HL-60 (cell line): ENCODE results near the gene LMO2.

Source experiments
- GABPA ChIP-seq: IDR thresholded peaks from 2 replicates; pipeline ENCODE4 v1.6.1; 2012; ENCODE audit warnings: low read depth
- POLR2AphosphoS5 ChIP-seq: IDR thresholded peaks from 2 replicates; pipeline ENCODE4 v1.6.1; 2012; ENCODE audit warnings: low read depth
- SPI1 ChIP-seq: IDR thresholded peaks from 2 replicates; pipeline ENCODE4 v1.6.1; 2012; ENCODE audit warnings: low read depth, mild to moderate bottlenecking, borderline replicate concordance
- TF ChIP-seq, protein P1 (sequence below): IDR thresholded peaks from one replicate; pipeline ENCODE4 v1.5.1; 2011; ENCODE audit warnings: low read length, control low read depth, inconsistent platforms; ENCODE audit not compliant: insufficient read depth
- TF ChIP-seq, protein P2 (sequence below): IDR thresholded peaks from 2 replicates; pipeline ENCODE4 v1.6.1; 2012; ENCODE audit warnings: low read depth; ENCODE audit not compliant: insufficient replicate concordance

DNA sequence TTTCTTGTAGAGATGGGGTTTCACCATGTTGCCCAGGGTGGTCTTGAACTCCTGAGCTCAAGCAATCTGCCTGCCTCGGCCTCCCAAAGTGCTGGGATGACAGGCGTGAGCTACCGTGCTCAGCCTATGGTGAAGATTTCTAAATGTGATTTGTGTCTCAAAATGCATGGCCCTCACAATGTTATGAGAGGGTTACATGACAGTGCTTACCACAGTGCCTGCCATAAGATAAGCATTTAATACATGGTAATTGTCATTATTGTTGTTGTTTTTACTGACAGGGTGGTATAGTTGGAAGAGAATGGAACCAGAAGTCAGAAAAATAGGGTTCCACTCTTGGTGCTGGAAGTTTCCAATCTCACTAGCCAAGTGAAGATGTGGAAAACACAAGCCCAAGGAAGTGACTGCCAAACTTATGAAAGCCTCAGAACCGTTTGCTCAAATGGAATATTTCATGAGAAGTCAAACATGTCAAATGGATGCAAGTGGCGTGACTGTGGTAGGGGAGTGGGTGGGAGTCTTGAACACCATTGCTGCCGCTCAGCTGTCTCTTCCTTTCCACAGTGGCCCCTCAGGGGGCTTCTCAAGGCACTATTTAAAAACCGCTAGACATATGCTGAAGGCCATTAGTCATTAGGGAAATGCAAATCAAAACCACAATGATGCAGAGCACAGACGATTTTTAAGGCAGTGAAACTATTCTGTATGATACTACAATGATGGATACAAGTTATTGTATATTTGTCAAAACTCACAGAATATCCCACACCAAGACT is 29.1 kb upstream of the LMO2 start:
- TF ChIP-seq, protein P1, sequence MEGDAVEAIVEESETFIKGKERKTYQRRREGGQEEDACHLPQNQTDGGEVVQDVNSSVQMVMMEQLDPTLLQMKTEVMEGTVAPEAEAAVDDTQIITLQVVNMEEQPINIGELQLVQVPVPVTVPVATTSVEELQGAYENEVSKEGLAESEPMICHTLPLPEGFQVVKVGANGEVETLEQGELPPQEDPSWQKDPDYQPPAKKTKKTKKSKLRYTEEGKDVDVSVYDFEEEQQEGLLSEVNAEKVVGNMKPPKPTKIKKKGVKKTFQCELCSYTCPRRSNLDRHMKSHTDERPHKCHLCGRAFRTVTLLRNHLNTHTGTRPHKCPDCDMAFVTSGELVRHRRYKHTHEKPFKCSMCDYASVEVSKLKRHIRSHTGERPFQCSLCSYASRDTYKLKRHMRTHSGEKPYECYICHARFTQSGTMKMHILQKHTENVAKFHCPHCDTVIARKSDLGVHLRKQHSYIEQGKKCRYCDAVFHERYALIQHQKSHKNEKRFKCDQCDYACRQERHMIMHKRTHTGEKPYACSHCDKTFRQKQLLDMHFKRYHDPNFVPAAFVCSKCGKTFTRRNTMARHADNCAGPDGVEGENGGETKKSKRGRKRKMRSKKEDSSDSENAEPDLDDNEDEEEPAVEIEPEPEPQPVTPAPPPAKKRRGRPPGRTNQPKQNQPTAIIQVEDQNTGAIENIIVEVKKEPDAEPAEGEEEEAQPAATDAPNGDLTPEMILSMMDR: no peak
- TF ChIP-seq POLR2AphosphoS5 (no peak), GABPA (no peak), SPI1 (no peak)
- TF ChIP-seq, protein P2, sequence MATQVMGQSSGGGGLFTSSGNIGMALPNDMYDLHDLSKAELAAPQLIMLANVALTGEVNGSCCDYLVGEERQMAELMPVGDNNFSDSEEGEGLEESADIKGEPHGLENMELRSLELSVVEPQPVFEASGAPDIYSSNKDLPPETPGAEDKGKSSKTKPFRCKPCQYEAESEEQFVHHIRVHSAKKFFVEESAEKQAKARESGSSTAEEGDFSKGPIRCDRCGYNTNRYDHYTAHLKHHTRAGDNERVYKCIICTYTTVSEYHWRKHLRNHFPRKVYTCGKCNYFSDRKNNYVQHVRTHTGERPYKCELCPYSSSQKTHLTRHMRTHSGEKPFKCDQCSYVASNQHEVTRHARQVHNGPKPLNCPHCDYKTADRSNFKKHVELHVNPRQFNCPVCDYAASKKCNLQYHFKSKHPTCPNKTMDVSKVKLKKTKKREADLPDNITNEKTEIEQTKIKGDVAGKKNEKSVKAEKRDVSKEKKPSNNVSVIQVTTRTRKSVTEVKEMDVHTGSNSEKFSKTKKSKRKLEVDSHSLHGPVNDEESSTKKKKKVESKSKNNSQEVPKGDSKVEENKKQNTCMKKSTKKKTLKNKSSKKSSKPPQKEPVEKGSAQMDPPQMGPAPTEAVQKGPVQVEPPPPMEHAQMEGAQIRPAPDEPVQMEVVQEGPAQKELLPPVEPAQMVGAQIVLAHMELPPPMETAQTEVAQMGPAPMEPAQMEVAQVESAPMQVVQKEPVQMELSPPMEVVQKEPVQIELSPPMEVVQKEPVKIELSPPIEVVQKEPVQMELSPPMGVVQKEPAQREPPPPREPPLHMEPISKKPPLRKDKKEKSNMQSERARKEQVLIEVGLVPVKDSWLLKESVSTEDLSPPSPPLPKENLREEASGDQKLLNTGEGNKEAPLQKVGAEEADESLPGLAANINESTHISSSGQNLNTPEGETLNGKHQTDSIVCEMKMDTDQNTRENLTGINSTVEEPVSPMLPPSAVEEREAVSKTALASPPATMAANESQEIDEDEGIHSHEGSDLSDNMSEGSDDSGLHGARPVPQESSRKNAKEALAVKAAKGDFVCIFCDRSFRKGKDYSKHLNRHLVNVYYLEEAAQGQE: no peak
